PC-3 (cell line): Measurements from ENCODE around the gene CD99L2. TPM values are rescaled to one million over a fixed set of nuclear protein-coding genes. Genes with fewer than 3 reads are reported as not detected.
"Not testable (repeated sequence)": the region's sequence is repeated elsewhere in the genome, so short reads cannot be mapped to it uniquely, and the experiment has no call there.

Experiments used
- ATAC-seq: fragments of 200-7000 bp; cut with Tn5 transposase; 2 replicates; pipeline ENCODE4 v1.9.1; 2020; ENCODE audit warnings: mild to moderate bottlenecking, moderate library complexity
- BruUV-seq: library from RNA; stranded (reverse); fragments of 400-500 nt; replicated peaks from 2 replicates; lab custom pipeline; 2021; lab: Mats Ljungman, UMichigan
- CTCF ChIA-PET: fragments of 300-600 bp; sonication (Branson Sonifier 250); formaldehyde crosslinking; loops from one replicate; lab custom pipeline; 2022; ENCODE audit warnings: antibody characterized with exemption; lab: Charles Lee
- POLR2A ChIA-PET: fragments of 300-600 bp; sonication (Branson Sonifier 250); formaldehyde crosslinking; loops from one replicate; lab custom pipeline; 2022; ENCODE audit warnings: antibody characterized with exemption; ENCODE audit not compliant: unreplicated experiment; lab: Charles Lee
- DNase-seq: peaks from one replicate; pipeline ENCODE4 v3.0.0-alpha.2; 2015
- H2AFZ ChIP-seq: fragments of 300-600 bp; sonication (generic); 2 replicates; pipeline ENCODE4 v1.6.0; 2016; ENCODE audit warnings: antibody characterized with exemption, low read length
- H3F3A ChIP-seq: fragments of 300-600 bp; sonication (generic); one replicate; pipeline ENCODE4 v1.6.0; 2017; ENCODE audit warnings: antibody characterized with exemption, low read length, control low read depth, mild to moderate bottlenecking; ENCODE audit not compliant: unreplicated experiment
- H3K27ac ChIP-seq: fragments of 300-600 bp; sonication (generic); 2 replicates; pipeline ENCODE4 v1.5.1; 2016; ENCODE audit warnings: mild to moderate bottlenecking, low read length
- H3K27me3 ChIP-seq: fragments of 300-600 bp; sonication (generic); 2 replicates; pipeline ENCODE4 v1.6.1; 2016; ENCODE audit warnings: low read length, mixed read lengths
- H3K36me3 ChIP-seq: fragments of 300-600 bp; sonication (generic); 2 replicates; pipeline ENCODE4 v1.6.1; 2016; ENCODE audit warnings: low read depth, mixed run types, low read length, mixed read lengths
- H3K4me1 ChIP-seq: fragments of 300-600 bp; sonication (generic); 2 replicates; pipeline ENCODE4 v1.5.1; 2016; ENCODE audit warnings: low read length; ENCODE audit not compliant: insufficient read depth
- H3K4me2 ChIP-seq: fragments of 300-600 bp; sonication (generic); 2 replicates; pipeline ENCODE4 v1.6.0; 2016; ENCODE audit warnings: low read length
- H3K4me3 ChIP-seq: fragments of 300-600 bp; sonication (generic); 2 replicates; pipeline ENCODE4 v1.5.1; 2016; ENCODE audit warnings: mild to moderate bottlenecking, low read length, mixed read lengths
- H3K79me2 ChIP-seq: fragments of 300-600 bp; sonication (generic); 2 replicates; pipeline ENCODE4 v1.6.1; 2017; ENCODE audit warnings: low read length, mixed read lengths
- H3K9ac ChIP-seq: fragments of 300-600 bp; sonication (generic); 2 replicates; pipeline ENCODE4 v1.6.0; 2016; ENCODE audit warnings: mild to moderate bottlenecking, low read length
- H3K9me2 ChIP-seq: fragments of 300-600 bp; sonication (generic); replicated peaks from 2 replicates; pipeline ENCODE4 v1.6.1; 2016; ENCODE audit warnings: mixed run types, low read length, mixed read lengths
- H3K9me3 ChIP-seq: fragments of 300-600 bp; sonication (generic); 2 replicates; pipeline ENCODE4 v1.6.1; 2016; ENCODE audit warnings: low read length, mixed read lengths
- H4K20me1 ChIP-seq: fragments of 300-600 bp; sonication (generic); 2 replicates; pipeline ENCODE4 v1.6.1; 2016; ENCODE audit warnings: low read length, mixed read lengths
- EZH2 ChIP-seq: fragments of 300-600 bp; sonication (generic); IDR thresholded peaks from one replicate; pipeline ENCODE4 v1.6.1; 2017; ENCODE audit warnings: antibody characterized with exemption, mild to moderate bottlenecking, low read length; ENCODE audit not compliant: unreplicated experiment
- EZH2phosphoT487 ChIP-seq: fragments of 300-600 bp; sonication (generic); IDR thresholded peaks from 2 replicates; pipeline ENCODE4 v1.6.1; 2018; ENCODE audit warnings: mild to moderate bottlenecking, antibody characterized with exemption, low read length, borderline replicate concordance
- intact Hi-C: fragments of 100-400 bp; cut with micrococcal nuclease; formaldehyde crosslinking; loops from 2 replicates; pipeline ENCODE4 v1.9.0; 2023
- total RNA-seq: library from RNA; depleted of rRNA; stranded (reverse); fragments of >200 nt; gene quantifications from 2 replicates; pipeline ENCODE4 v1.2.3, GENCODE V29; 2014
- TF ChIP-seq, protein P1 (sequence below): fragments of 300-600 bp; sonication (generic); conservative IDR thresholded peaks from 2 replicates; pipeline ENCODE4 v1.5.1; 2017; ENCODE audit warnings: antibody characterized with exemption, low read depth, mild to moderate bottlenecking, low read length

CD99L2 gene
- total RNA-seq, 1 experiment from 2014 or later = 9.4 TPM

- H3K9me3 ChIP-seq, H3K4me2 ChIP-seq, intact Hi-C loops, H3K9me2 ChIP-seq, DNase-seq, BruUV-seq, CTCF ChIA-PET, H2AFZ ChIP-seq, H3K79me2 ChIP-seq, H3K36me3 ChIP-seq, H3K27me3 ChIP-seq, H3K9ac ChIP-seq, H4K20me1 ChIP-seq, ATAC-seq, H3K4me3 ChIP-seq, H3K4me1 ChIP-seq, H3F3A ChIP-seq, H3K27ac ChIP-seq, POLR2A ChIA-PET: not testable (repeated sequence)
Observed at GRCh38 chrX:150823826-150824225, 74.6 kb downstream of the CD99L2 start.

GRCh38 chrX:150821971-150822370 is 76.5 kb downstream of the CD99L2 start:
- Histone ChIP-seq H3K27ac (no peak overlapping the region), H3K9ac (no peak overlapping the region), H3K4me2 (no peak overlapping the region), H3K9me2 (no peaks in the 10 kb centered on the region), H3K4me3 (no peak overlapping the region), H2AFZ (no peak overlapping the region), H3K4me1 (no peaks in the 10 kb centered on the region), H3K79me2 (no peaks in the 10 kb centered on the region), H3K36me3 (no peaks in the 10 kb centered on the region), H3K9me3 (no peaks in the 10 kb centered on the region), H3F3A (no peaks in the 10 kb centered on the region), H4K20me1 (no peaks in the 10 kb centered on the region), H3K27me3 (no peaks in the 10 kb centered on the region)
- CTCF ChIA-PET = no interaction called here
- intact Hi-C loops = no loop called here
- TF ChIP-seq EZH2 = no peak
- no peak for TF ChIP-seq EZH2phosphoT487
- TF ChIP-seq, protein P1, sequence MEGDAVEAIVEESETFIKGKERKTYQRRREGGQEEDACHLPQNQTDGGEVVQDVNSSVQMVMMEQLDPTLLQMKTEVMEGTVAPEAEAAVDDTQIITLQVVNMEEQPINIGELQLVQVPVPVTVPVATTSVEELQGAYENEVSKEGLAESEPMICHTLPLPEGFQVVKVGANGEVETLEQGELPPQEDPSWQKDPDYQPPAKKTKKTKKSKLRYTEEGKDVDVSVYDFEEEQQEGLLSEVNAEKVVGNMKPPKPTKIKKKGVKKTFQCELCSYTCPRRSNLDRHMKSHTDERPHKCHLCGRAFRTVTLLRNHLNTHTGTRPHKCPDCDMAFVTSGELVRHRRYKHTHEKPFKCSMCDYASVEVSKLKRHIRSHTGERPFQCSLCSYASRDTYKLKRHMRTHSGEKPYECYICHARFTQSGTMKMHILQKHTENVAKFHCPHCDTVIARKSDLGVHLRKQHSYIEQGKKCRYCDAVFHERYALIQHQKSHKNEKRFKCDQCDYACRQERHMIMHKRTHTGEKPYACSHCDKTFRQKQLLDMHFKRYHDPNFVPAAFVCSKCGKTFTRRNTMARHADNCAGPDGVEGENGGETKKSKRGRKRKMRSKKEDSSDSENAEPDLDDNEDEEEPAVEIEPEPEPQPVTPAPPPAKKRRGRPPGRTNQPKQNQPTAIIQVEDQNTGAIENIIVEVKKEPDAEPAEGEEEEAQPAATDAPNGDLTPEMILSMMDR = no peak
- ATAC-seq = no peak
- POLR2A ChIA-PET = no interaction called here
- BruUV-seq = no TSS peak
- DNase-seq = no peak

DNA sequence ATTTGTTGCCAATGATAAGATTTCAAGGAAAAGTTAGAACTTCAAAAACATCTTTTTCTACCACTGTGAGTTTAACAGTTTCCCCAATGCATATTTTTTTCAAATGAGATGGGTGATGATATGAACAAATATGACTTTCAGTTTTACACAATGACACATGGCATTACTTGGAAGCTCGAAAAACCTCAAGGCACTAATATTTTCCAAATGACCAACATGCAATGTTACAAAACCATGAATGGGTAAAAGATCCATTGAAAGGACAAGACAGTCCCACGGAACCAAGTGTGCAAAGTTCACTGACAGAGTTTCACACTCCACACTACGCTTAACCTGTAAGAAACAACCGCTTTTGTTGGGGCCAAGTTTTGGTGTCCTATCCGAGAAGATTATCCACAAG is 84.5 kb downstream of the CD99L2 start:
- Histone ChIP-seq H3K4me1 (no peaks in the 10 kb centered on the region), H3K9me3 (no peaks in the 10 kb centered on the region), H3K36me3 (no peaks in the 10 kb centered on the region; the same call in 1 of the 2 replicates), H3K27ac (no peak overlapping the region), H2AFZ (no peak overlapping the region), H3K9ac (no peak overlapping the region), H4K20me1 (no peaks in the 10 kb centered on the region), H3K4me3 (no peak overlapping the region), H3F3A (no peaks in the 10 kb centered on the region), H3K79me2 (no peaks in the 10 kb centered on the region), H3K4me2 (no peak overlapping the region), H3K9me2 (no peaks in the 10 kb centered on the region), H3K27me3 (no peaks in the 10 kb centered on the region)
- intact Hi-C loops = no loop called here
- ChIA-PET POLR2A (no interaction called here), CTCF (no interaction called here)
- TF ChIP-seq, protein P1 = no peak
- TF ChIP-seq EZH2 (no peak), EZH2phosphoT487 (no peak)
- no peak for ATAC-seq
- BruUV-seq = no TSS peak
- no peak for DNase-seq
